ENCODE measurements around the gene TMPRSS11D. TPM values are rescaled to one million over a fixed set of nuclear protein-coding genes. Genes with fewer than 3 reads are reported as not detected.

The TMPRSS11D gene
- total RNA-seq, 2 experiments from 2014 or later = not detected

- CTCF ChIA-PET = no interaction called here
- POLR2A ChIA-PET = no interaction called here
These were observed 107.1 kb downstream of the TMPRSS11D start for GRCh38 chr4:67776746-67777145.

Other genes starting within 250 kb of the TMPRSS11D start
- 10 to 100 TPM; 80.8 to 87.0 TPM for gene UBA6, start 182.8 kb downstream of the TMPRSS11D start, total RNA-seq
- gene GNRHR, start 129.6 kb downstream of the TMPRSS11D start, total RNA-seq = not detected
- gene TMPRSS11A, start 79.5 kb upstream of the TMPRSS11D start, total RNA-seq = not detected
- not detected for gene TMPRSS11F, start 245.9 kb upstream of the TMPRSS11D start, total RNA-seq

Data from activated CD8-positive, alpha-beta memory T cell treated with anti-CD3 and anti-CD28 coated beads for 36 hours (primary cell).